ENCODE data around the gene MAPKAPK2.

MAPKAPK2 gene

GRCh38 chr1:206742719-206743383, 58.1 kb downstream of the MAPKAPK2 start:
- no peak overlapping the region for H3K23ac ChIP-seq (ENCODE audit: low read length)
- no peak overlapping the region for H3K4ac ChIP-seq (ENCODE audit: low read depth, low read length)
- no peaks in the 10 kb centered on the region for H3K27me3 ChIP-seq (ENCODE audit: insufficient read depth, low read length, poor library complexity)
- H4K8ac ChIP-seq (ENCODE audit: low read depth, low read length), result no peak overlapping the region
- no peak for DNase-seq
- no CpG with 5 or more reads among the region's 13 CpGs for WGBS (ENCODE audit: extremely low coverage, insufficient coverage, low lambda C conversion rate)
- no peaks in the 10 kb centered on the region for H3K79me2 ChIP-seq (ENCODE audit: control insufficient read depth, insufficient read depth, low read length)
- no peak overlapping the region for H3K4me2 ChIP-seq (ENCODE audit: low read length)
- H3K27ac ChIP-seq (ENCODE audit: low read depth, low read length), result no peak overlapping the region
- H3K79me1 ChIP-seq (ENCODE audit: low read length), result no peaks in the 10 kb centered on the region
- no peak overlapping the region for H3K56ac ChIP-seq (ENCODE audit: low read length)
- H3K4me3 ChIP-seq (ENCODE audit: low read length), result no peak overlapping the region
- no peaks in the 10 kb centered on the region for H3K4me1 ChIP-seq (ENCODE audit: control insufficient read depth, low read depth, low read length)
- no peaks in the 10 kb centered on the region for H3K36me3 ChIP-seq (ENCODE audit: control insufficient read depth, insufficient read depth, low read length)
- no peak overlapping the region for H2BK120ac ChIP-seq (ENCODE audit: low read depth, low read length)
- no peak overlapping the region for H3K9ac ChIP-seq (ENCODE audit: low read length)
- H3K18ac ChIP-seq (ENCODE audit: low read length), result no peak overlapping the region
- no peak overlapping the region for H2BK15ac ChIP-seq (replicated peaks; ENCODE audit: low read depth)
- H2AK5ac ChIP-seq (ENCODE audit: low read length), result no peak overlapping the region
- H2BK5ac ChIP-seq (ENCODE audit: low read length), result no peak overlapping the region
- no peak overlapping the region for H4K5ac ChIP-seq (ENCODE audit: low read length)

- Histone ChIP-seq H4K8ac (ENCODE audit: low read depth, low read length) (no peak overlapping the region), H3K4ac (ENCODE audit: low read depth, low read length) (no peak overlapping the region), H2BK15ac (replicated peaks; ENCODE audit: low read depth) (no peak overlapping the region), H3K79me2 (ENCODE audit: control insufficient read depth, insufficient read depth, low read length) (no peaks in the 10 kb centered on the region), H4K5ac (ENCODE audit: low read length) (no peak overlapping the region), H2AK5ac (ENCODE audit: low read length) (no peak overlapping the region), H3K9ac (ENCODE audit: low read length) (no peak overlapping the region), H3K36me3 (ENCODE audit: control insufficient read depth, insufficient read depth, low read length) (no peaks in the 10 kb centered on the region), H2BK5ac (ENCODE audit: low read length) (no peak overlapping the region), H3K4me1 (ENCODE audit: control insufficient read depth, low read depth, low read length) (peaks cover 3% of the 10 kb centered on the region), H3K79me1 (ENCODE audit: low read length) (no peaks in the 10 kb centered on the region), H3K27me3 (ENCODE audit: insufficient read depth, low read length, poor library complexity) (no peaks in the 10 kb centered on the region), H3K4me2 (ENCODE audit: low read length) (no peak overlapping the region), H3K4me3 (ENCODE audit: low read length) (no peak overlapping the region), H3K18ac (ENCODE audit: low read length) (no peak overlapping the region), H3K56ac (ENCODE audit: low read length) (no peak overlapping the region), H3K27ac (ENCODE audit: low read depth, low read length) (no peak overlapping the region), H2BK120ac (ENCODE audit: low read depth, low read length) (no peak overlapping the region), H3K23ac (ENCODE audit: low read length) (no peak overlapping the region)
- no peak for DNase-seq
- no CpG with 5 or more reads among the region's 4 CpGs for WGBS (ENCODE audit: extremely low coverage, insufficient coverage, low lambda C conversion rate)
Measured at GRCh38 chr1:206744683-206745082, 60.0 kb downstream of the MAPKAPK2 start.

GRCh38 chr1:206745301-206745700, 60.6 kb downstream of the MAPKAPK2 start:
- H3K36me3 ChIP-seq (ENCODE audit: control insufficient read depth, insufficient read depth, low read length), result no peaks in the 10 kb centered on the region
- no peak overlapping the region for H2BK5ac ChIP-seq (ENCODE audit: low read length)
- H3K4ac ChIP-seq (ENCODE audit: low read depth, low read length), result no peak overlapping the region
- no peak overlapping the region for H2BK120ac ChIP-seq (ENCODE audit: low read depth, low read length)
- H3K27me3 ChIP-seq (ENCODE audit: insufficient read depth, low read length, poor library complexity), result no peaks in the 10 kb centered on the region
- H2AK5ac ChIP-seq (ENCODE audit: low read length), result no peak overlapping the region
- no peak overlapping the region for H4K8ac ChIP-seq (ENCODE audit: low read depth, low read length)
- H3K9ac ChIP-seq (ENCODE audit: low read length), result no peak overlapping the region
- no peak overlapping the region for H4K5ac ChIP-seq (ENCODE audit: low read length)
- peaks cover 3% of the 10 kb centered on the region for H3K4me1 ChIP-seq (ENCODE audit: control insufficient read depth, low read depth, low read length)
- no peak overlapping the region for H3K18ac ChIP-seq (ENCODE audit: low read length)
- H3K79me1 ChIP-seq (ENCODE audit: low read length), result no peaks in the 10 kb centered on the region
- H3K79me2 ChIP-seq (ENCODE audit: control insufficient read depth, insufficient read depth, low read length), result no peaks in the 10 kb centered on the region
- H3K23ac ChIP-seq (ENCODE audit: low read length), result no peak overlapping the region
- H3K56ac ChIP-seq (ENCODE audit: low read length), result no peak overlapping the region
- no peak for DNase-seq
- no peak overlapping the region for H2BK15ac ChIP-seq (replicated peaks; ENCODE audit: low read depth)
- no CpG with 5 or more reads among the region's 1 CpG for whole genome bisulfite sequencing (ENCODE audit: extremely low coverage, insufficient coverage, low lambda C conversion rate)
- no peak overlapping the region for H3K27ac ChIP-seq (ENCODE audit: low read depth, low read length)
- no peak overlapping the region for H3K4me2 ChIP-seq (ENCODE audit: low read length)
- H3K4me3 ChIP-seq (ENCODE audit: low read length), result no peak overlapping the region

- WGBS (ENCODE audit: extremely low coverage, insufficient coverage, low lambda C conversion rate), result no CpG with 5 or more reads among the region's 3 CpGs
- Histone ChIP-seq H3K79me2 (ENCODE audit: control insufficient read depth, insufficient read depth, low read length) (no peaks in the 10 kb centered on the region), H3K36me3 (ENCODE audit: control insufficient read depth, insufficient read depth, low read length) (no peaks in the 10 kb centered on the region)
Measured at GRCh38 chr1:206748348-206749030, 63.8 kb downstream of the MAPKAPK2 start.

GRCh38 chr1:206751891-206752290, 67.2 kb downstream of the MAPKAPK2 start:
- DNase-seq, result no peak
- no CpG with 5 or more reads among the region's 5 CpGs for WGBS (ENCODE audit: extremely low coverage, insufficient coverage, low lambda C conversion rate)
- no peak overlapping the region for H2BK15ac ChIP-seq (replicated peaks; ENCODE audit: low read depth)
- H3K4me3 ChIP-seq (ENCODE audit: low read length), result no peak overlapping the region
- no peak overlapping the region for H4K8ac ChIP-seq (ENCODE audit: low read depth, low read length)
- H3K79me2 ChIP-seq (ENCODE audit: control insufficient read depth, insufficient read depth, low read length), result no peaks in the 10 kb centered on the region
- H3K18ac ChIP-seq (ENCODE audit: low read length), result no peak overlapping the region
- no peaks in the 10 kb centered on the region for H3K36me3 ChIP-seq (ENCODE audit: control insufficient read depth, insufficient read depth, low read length)
- H3K79me1 ChIP-seq (ENCODE audit: low read length), result no peaks in the 10 kb centered on the region
- no peak overlapping the region for H2BK5ac ChIP-seq (ENCODE audit: low read length)
- H2BK120ac ChIP-seq (ENCODE audit: low read depth, low read length), result no peak overlapping the region
- no peaks in the 10 kb centered on the region for H3K27me3 ChIP-seq (ENCODE audit: insufficient read depth, low read length, poor library complexity)
- H3K4me1 ChIP-seq (ENCODE audit: control insufficient read depth, low read depth, low read length), result peaks cover 3% of the 10 kb centered on the region
- no peak overlapping the region for H2AK5ac ChIP-seq (ENCODE audit: low read length)
- H3K4ac ChIP-seq (ENCODE audit: low read depth, low read length), result no peak overlapping the region
- no peak overlapping the region for H3K4me2 ChIP-seq (ENCODE audit: low read length)
- H3K56ac ChIP-seq (ENCODE audit: low read length), result no peak overlapping the region
- H4K5ac ChIP-seq (ENCODE audit: low read length), result no peak overlapping the region
- H3K27ac ChIP-seq (ENCODE audit: low read depth, low read length), result no peak overlapping the region
- H3K23ac ChIP-seq (ENCODE audit: low read length), result no peak overlapping the region
- H3K9ac ChIP-seq (ENCODE audit: low read length), result no peak overlapping the region

More at GRCh38 chr1:206748348-206749030, 63.8 kb downstream of the MAPKAPK2 start:
- Histone ChIP-seq H3K9ac (ENCODE audit: low read length) (no peak overlapping the region), H3K79me1 (ENCODE audit: low read length) (no peaks in the 10 kb centered on the region), H3K4me2 (ENCODE audit: low read length) (no peak overlapping the region), H3K27ac (ENCODE audit: low read depth, low read length) (no peak overlapping the region), H3K4me3 (ENCODE audit: low read length) (no peak overlapping the region), H4K8ac (ENCODE audit: low read depth, low read length) (no peak overlapping the region), H3K23ac (ENCODE audit: low read length) (no peak overlapping the region), H2AK5ac (ENCODE audit: low read length) (no peak overlapping the region), H3K18ac (ENCODE audit: low read length) (no peak overlapping the region), H3K56ac (ENCODE audit: low read length) (no peak overlapping the region), H2BK120ac (ENCODE audit: low read depth, low read length) (no peak overlapping the region), H2BK5ac (ENCODE audit: low read length) (no peak overlapping the region), H3K4me1 (ENCODE audit: control insufficient read depth, low read depth, low read length) (peaks cover 3% of the 10 kb centered on the region), H3K27me3 (ENCODE audit: insufficient read depth, low read length, poor library complexity) (no peaks in the 10 kb centered on the region), H4K5ac (ENCODE audit: low read length) (no peak overlapping the region), H3K4ac (ENCODE audit: low read depth, low read length) (no peak overlapping the region), H2BK15ac (replicated peaks; ENCODE audit: low read depth) (no peak overlapping the region)
- DNase-seq, result no peak

All from mesendoderm (in vitro differentiated cells).